ENCODE results near the gene LYRM2.

Gene LYRM2

GRCh38 chr6:89539779-89540178, 98.8 kb downstream of the LYRM2 start:
- Histone ChIP-seq H3K9ac (ENCODE audit: low read length) (no peak overlapping the region), H3K4me2 (ENCODE audit: low read depth, low read length, poor library complexity, severe bottlenecking) (no peak overlapping the region), H3K27me3 (ENCODE audit: low read length) (no peaks in the 10 kb centered on the region), H3K9me2 (replicated peaks; ENCODE audit: insufficient read depth, low read length) (no peaks in the 10 kb centered on the region), H3F3A (ENCODE audit: insufficient read depth) (no peaks in the 10 kb centered on the region), H3K79me2 (ENCODE audit: insufficient read depth, low read length) (no peaks in the 10 kb centered on the region), H3K36me3 (ENCODE audit: low read length) (no peaks in the 10 kb centered on the region), H2AFZ (ENCODE audit: low read depth, low read length, severe bottlenecking) (no peak overlapping the region), H3K27ac (ENCODE audit: low read depth, low read length) (no peak overlapping the region), H3K9me3 (ENCODE audit: insufficient read depth, low read length) (no peaks in the 10 kb centered on the region), H4K20me1 (ENCODE audit: low read depth, low read length) (no peaks in the 10 kb centered on the region), H3K4me3 (ENCODE audit: insufficient read depth, low read length, poor library complexity, severe bottlenecking) (no peak overlapping the region)
- TF ChIP-seq, protein P1, sequence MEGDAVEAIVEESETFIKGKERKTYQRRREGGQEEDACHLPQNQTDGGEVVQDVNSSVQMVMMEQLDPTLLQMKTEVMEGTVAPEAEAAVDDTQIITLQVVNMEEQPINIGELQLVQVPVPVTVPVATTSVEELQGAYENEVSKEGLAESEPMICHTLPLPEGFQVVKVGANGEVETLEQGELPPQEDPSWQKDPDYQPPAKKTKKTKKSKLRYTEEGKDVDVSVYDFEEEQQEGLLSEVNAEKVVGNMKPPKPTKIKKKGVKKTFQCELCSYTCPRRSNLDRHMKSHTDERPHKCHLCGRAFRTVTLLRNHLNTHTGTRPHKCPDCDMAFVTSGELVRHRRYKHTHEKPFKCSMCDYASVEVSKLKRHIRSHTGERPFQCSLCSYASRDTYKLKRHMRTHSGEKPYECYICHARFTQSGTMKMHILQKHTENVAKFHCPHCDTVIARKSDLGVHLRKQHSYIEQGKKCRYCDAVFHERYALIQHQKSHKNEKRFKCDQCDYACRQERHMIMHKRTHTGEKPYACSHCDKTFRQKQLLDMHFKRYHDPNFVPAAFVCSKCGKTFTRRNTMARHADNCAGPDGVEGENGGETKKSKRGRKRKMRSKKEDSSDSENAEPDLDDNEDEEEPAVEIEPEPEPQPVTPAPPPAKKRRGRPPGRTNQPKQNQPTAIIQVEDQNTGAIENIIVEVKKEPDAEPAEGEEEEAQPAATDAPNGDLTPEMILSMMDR (IDR thresholded peaks at IDR 0.05; ENCODE audit: insufficient read depth, low read length, poor library complexity, severe bottlenecking) = no peak
- TF ChIP-seq EZH2phosphoT487 (conservative IDR thresholded peaks at IDR 0.05; ENCODE audit: low read length) = no peak

DNA sequence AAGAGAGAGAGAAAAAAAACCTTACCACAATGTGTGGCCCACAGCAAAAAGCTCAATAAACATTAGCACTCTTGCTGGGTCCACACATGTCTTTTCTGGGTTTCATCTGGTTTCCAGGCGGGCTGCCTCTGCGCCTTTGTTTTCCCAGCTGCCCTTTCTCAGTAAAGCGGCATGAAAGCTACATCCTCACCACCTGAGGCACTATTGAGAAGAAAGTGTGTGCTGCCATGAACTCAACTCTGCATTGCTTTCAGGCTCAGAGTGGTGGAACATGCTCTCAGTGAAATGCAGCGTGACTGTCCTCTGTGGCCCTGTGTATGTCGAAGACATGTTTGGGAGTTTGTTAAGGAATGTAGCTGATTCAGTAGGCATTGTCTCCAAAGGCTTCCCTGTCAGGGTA, 102.3 kb downstream of the LYRM2 start:
- Histone ChIP-seq H3K9me3 (ENCODE audit: insufficient read depth, low read length) (no peaks in the 10 kb centered on the region), H3K79me2 (ENCODE audit: insufficient read depth, low read length) (no peaks in the 10 kb centered on the region), H3K4me2 (ENCODE audit: low read depth, low read length, poor library complexity, severe bottlenecking) (no peak overlapping the region), H3K36me3 (ENCODE audit: low read length) (no peaks in the 10 kb centered on the region), H3K9me2 (replicated peaks; ENCODE audit: insufficient read depth, low read length) (no peaks in the 10 kb centered on the region), H3K27me3 (ENCODE audit: low read length) (no peaks in the 10 kb centered on the region), H2AFZ (ENCODE audit: low read depth, low read length, severe bottlenecking) (no peak overlapping the region), H3K9ac (ENCODE audit: low read length) (no peak overlapping the region), H3F3A (ENCODE audit: insufficient read depth) (no peaks in the 10 kb centered on the region), H3K4me3 (ENCODE audit: insufficient read depth, low read length, poor library complexity, severe bottlenecking) (no peak overlapping the region), H3K27ac (ENCODE audit: low read depth, low read length) (no peak overlapping the region), H4K20me1 (ENCODE audit: low read depth, low read length) (no peaks in the 10 kb centered on the region)
- TF ChIP-seq EZH2phosphoT487 (conservative IDR thresholded peaks at IDR 0.05; ENCODE audit: low read length) = no peak

- Histone ChIP-seq H3K9me3 (ENCODE audit: insufficient read depth, low read length) (no peaks in the 10 kb centered on the region), H3F3A (ENCODE audit: insufficient read depth) (no peaks in the 10 kb centered on the region), H3K9me2 (replicated peaks; ENCODE audit: insufficient read depth, low read length) (no peaks in the 10 kb centered on the region), H3K9ac (ENCODE audit: low read length) (no peak overlapping the region), H3K27ac (ENCODE audit: low read depth, low read length) (no peak overlapping the region), H3K4me3 (ENCODE audit: insufficient read depth, low read length, poor library complexity, severe bottlenecking) (no peak overlapping the region), H3K79me2 (ENCODE audit: insufficient read depth, low read length) (no peaks in the 10 kb centered on the region), H3K27me3 (ENCODE audit: low read length) (no peaks in the 10 kb centered on the region), H2AFZ (ENCODE audit: low read depth, low read length, severe bottlenecking) (no peak overlapping the region), H4K20me1 (ENCODE audit: low read depth, low read length) (no peaks in the 10 kb centered on the region), H3K36me3 (ENCODE audit: low read length) (no peaks in the 10 kb centered on the region), H3K4me2 (ENCODE audit: low read depth, low read length, poor library complexity, severe bottlenecking) (no peak overlapping the region)
- no peak for TF ChIP-seq EZH2phosphoT487 (conservative IDR thresholded peaks at IDR 0.05; ENCODE audit: low read length)
- TF ChIP-seq, protein P1 (IDR thresholded peaks at IDR 0.05; ENCODE audit: insufficient read depth, low read length, poor library complexity, severe bottlenecking) = no peak
Measured at GRCh38 chr6:89530982-89531381, 107.6 kb downstream of the LYRM2 start.

DNA sequence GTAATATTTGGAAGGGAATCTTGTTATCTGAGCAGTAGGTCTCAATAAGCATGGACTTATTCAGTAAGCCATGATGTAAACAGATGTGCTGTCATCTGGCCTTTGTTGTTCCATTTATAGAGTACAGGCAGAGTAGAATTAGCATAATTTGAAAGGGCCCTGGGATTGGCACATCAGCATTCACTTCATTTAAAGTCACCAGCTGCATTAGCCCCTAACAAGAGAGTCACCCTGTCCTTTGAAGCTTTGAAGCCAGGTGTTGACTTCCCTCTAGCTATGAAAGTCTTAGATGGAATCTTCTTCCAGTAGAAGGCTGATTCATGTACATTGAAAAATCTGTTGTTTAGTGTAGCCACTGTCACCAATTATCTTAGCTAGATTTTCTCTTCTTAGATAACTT, 109.7 kb downstream of the LYRM2 start:
- no peak for TF ChIP-seq EZH2phosphoT487 (conservative IDR thresholded peaks at IDR 0.05; ENCODE audit: low read length)
- TF ChIP-seq, protein P1 (IDR thresholded peaks at IDR 0.05; ENCODE audit: insufficient read depth, low read length, poor library complexity, severe bottlenecking) = no peak
- Histone ChIP-seq H3K4me2 (ENCODE audit: low read depth, low read length, poor library complexity, severe bottlenecking) (no peak overlapping the region), H3K79me2 (ENCODE audit: insufficient read depth, low read length) (no peaks in the 10 kb centered on the region), H3F3A (ENCODE audit: insufficient read depth) (no peaks in the 10 kb centered on the region), H3K27ac (ENCODE audit: low read depth, low read length) (no peak overlapping the region), H3K36me3 (ENCODE audit: low read length) (no peaks in the 10 kb centered on the region), H4K20me1 (ENCODE audit: low read depth, low read length) (no peaks in the 10 kb centered on the region), H3K9me3 (ENCODE audit: insufficient read depth, low read length) (no peaks in the 10 kb centered on the region), H2AFZ (ENCODE audit: low read depth, low read length, severe bottlenecking) (no peak overlapping the region), H3K9me2 (replicated peaks; ENCODE audit: insufficient read depth, low read length) (no peaks in the 10 kb centered on the region), H3K27me3 (ENCODE audit: low read length) (no peaks in the 10 kb centered on the region), H3K9ac (ENCODE audit: low read length) (no peak overlapping the region), H3K4me3 (ENCODE audit: insufficient read depth, low read length, poor library complexity, severe bottlenecking) (no peak overlapping the region)

Measured in SU-DHL-6 (cell line).